Retinal pigment epithelial cell (primary cell): ENCODE results near the gene MRM3.

Experiments
- DNase-seq: peaks from one replicate; pipeline ENCODE4 v3.0.0-alpha.2; 2010; ENCODE audit warnings: low read depth
- H3K4me3 ChIP-seq: 2 replicates; pipeline ENCODE4 v1.5.1; 2011; ENCODE audit warnings: mild to moderate bottlenecking, low read length, control low read depth, moderate library complexity
- TF ChIP-seq, protein P1 (sequence below): conservative IDR thresholded peaks from 2 replicates; pipeline ENCODE4 v1.5.1; 2011; ENCODE audit warnings: low read depth, low read length, control low read depth, inconsistent platforms

MRM3 gene, protein sequence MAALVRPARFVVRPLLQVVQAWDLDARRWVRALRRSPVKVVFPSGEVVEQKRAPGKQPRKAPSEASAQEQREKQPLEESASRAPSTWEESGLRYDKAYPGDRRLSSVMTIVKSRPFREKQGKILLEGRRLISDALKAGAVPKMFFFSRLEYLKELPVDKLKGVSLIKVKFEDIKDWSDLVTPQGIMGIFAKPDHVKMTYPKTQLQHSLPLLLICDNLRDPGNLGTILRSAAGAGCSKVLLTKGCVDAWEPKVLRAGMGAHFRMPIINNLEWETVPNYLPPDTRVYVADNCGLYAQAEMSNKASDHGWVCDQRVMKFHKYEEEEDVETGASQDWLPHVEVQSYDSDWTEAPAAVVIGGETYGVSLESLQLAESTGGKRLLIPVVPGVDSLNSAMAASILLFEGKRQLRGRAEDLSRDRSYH

DNA sequence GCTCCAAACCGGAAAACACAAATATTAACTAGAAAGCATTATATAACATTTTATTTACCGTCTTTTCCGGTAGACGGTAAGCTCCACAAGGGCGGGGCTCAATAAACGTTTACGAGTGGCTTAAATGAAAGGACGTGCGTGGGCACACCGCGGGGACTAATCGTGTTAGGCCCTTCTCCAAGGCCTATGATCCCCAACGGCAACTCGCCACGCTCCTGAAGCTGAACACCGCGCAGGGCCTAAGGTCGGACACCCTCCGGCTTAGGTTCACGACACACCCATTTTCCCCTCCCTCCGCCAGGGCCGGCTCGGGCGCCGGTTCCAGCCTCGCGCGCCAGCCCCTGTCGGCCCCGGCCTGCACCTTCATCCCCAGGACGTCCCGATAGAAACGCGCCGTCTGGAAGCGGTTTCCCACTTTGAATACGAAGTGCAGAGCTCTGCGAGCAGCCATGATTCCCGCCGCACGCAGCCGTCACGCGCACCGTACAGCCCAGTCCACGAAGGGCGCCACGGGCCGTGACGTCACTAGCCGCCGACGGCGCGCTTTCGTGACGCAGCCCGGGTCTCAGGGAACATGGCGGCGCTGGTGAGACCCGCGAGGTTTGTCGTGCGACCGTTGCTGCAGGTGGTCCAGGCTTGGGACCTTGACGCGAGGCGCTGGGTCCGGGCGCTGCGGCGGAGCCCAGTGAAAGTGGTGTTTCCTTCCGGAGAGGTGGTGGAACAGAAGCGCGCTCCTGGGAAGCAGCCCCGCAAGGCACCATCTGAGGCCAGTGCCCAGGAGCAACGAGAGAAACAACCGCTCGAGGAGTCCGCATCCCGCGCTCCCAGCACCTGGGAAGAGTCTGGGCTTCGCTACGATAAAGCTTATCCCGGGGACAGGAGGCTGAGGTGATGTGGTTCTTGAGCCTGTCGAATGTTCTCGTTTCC lies at the start of gene MRM3, which contains the start of gene GLOD4:
TSS of gene MRM3 (plus strand) at position 549 of the 927 bp plus-strand sequence. CDS start at position 575, 26 bp downstream.
TSS of gene GLOD4 (minus strand) at position 476 of the 927 bp plus-strand sequence. CDS start at position 451, 25 bp downstream.
- peak; percentile 58 for DNase-seq
- H3K4me3 ChIP-seq: peak within 1 kb of the TSS; percentile 84
- TF ChIP-seq, protein P1, sequence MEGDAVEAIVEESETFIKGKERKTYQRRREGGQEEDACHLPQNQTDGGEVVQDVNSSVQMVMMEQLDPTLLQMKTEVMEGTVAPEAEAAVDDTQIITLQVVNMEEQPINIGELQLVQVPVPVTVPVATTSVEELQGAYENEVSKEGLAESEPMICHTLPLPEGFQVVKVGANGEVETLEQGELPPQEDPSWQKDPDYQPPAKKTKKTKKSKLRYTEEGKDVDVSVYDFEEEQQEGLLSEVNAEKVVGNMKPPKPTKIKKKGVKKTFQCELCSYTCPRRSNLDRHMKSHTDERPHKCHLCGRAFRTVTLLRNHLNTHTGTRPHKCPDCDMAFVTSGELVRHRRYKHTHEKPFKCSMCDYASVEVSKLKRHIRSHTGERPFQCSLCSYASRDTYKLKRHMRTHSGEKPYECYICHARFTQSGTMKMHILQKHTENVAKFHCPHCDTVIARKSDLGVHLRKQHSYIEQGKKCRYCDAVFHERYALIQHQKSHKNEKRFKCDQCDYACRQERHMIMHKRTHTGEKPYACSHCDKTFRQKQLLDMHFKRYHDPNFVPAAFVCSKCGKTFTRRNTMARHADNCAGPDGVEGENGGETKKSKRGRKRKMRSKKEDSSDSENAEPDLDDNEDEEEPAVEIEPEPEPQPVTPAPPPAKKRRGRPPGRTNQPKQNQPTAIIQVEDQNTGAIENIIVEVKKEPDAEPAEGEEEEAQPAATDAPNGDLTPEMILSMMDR: no peak

- TF ChIP-seq, protein P1: no peak
- peak overlapping the region; percentile 73 for H3K4me3 ChIP-seq
- DNase-seq: no peak
These were observed 49.0 kb upstream of the MRM3 start for GRCh38 chr17:732902-733720.

GRCh38 chr17:733743-734142 lies 48.4 kb upstream of the MRM3 start:
- TF ChIP-seq, protein P1: no peak
- H3K4me3 ChIP-seq: peak overlapping the region; percentile 73
- DNase-seq: no peak

- no peak for DNase-seq
- TF ChIP-seq, protein P1: no peak
- H3K4me3 ChIP-seq: no peak overlapping the region
These were observed 44.5 kb upstream of the MRM3 start for GRCh38 chr17:737561-738113.

GRCh38 chr17:740240-741017 lies 41.7 kb upstream of the MRM3 start:
- no peak overlapping the region for H3K4me3 ChIP-seq
- no peak for DNase-seq
- TF ChIP-seq, protein P1: no peak
